ENCODE measurements around the gene BMAL2.

BMAL2 gene

GRCh38 chr12:27316947-27317346 is 15.7 kb upstream of the BMAL2 start:
- in situ Hi-C loops (cut with MboI; ENCODE audit: low pct_unique_long_range_greater_than_20kb, low sequenced_read_pairs, unreplicated experiment) = loop anchor here (10.0 kb wide), 1 partner anchor 272 kb away; no protein-coding TSS in a partner anchor
- TF ChIP-seq CTCF (IDR thresholded peaks at IDR 0.05; ENCODE audit: extremely low read depth, insufficient read depth, missing control alignments) = no peak
- DNase-seq (ENCODE audit: low spot score) = no peak

GRCh38 chr12:27319409-27319808 is 13.2 kb upstream of the BMAL2 start:
- DNase-seq (ENCODE audit: low spot score) = no peak
- TF ChIP-seq CTCF (IDR thresholded peaks at IDR 0.05; ENCODE audit: extremely low read depth, insufficient read depth, missing control alignments) = no peak
- in situ Hi-C loops (cut with MboI; ENCODE audit: low pct_unique_long_range_greater_than_20kb, low sequenced_read_pairs, unreplicated experiment) = loop anchor here (10.0 kb wide), 1 partner anchor 275 kb away; no protein-coding TSS in a partner anchor

- no peak for DNase-seq (ENCODE audit: low spot score)
- no peak for TF ChIP-seq CTCF (IDR thresholded peaks at IDR 0.05; ENCODE audit: extremely low read depth, insufficient read depth, missing control alignments)
- in situ Hi-C loops (cut with MboI; ENCODE audit: low pct_unique_long_range_greater_than_20kb, low sequenced_read_pairs, unreplicated experiment) = loop anchor here (10.0 kb wide), 1 partner anchor 275 kb away; no protein-coding TSS in a partner anchor
These were observed 12.8 kb upstream of the BMAL2 start for GRCh38 chr12:27319848-27320247.

- in situ Hi-C loops (cut with MboI; ENCODE audit: low pct_unique_long_range_greater_than_20kb, low sequenced_read_pairs, unreplicated experiment) = no loop called here
- TF ChIP-seq CTCF (IDR thresholded peaks at IDR 0.05; ENCODE audit: extremely low read depth, insufficient read depth, missing control alignments) = no peak
- DNase-seq (ENCODE audit: low spot score) = no peak
These were observed 8.1 kb upstream of the BMAL2 start for GRCh38 chr12:27324530-27324929.

GRCh38 chr12:27330846-27331245 is 1.8 kb upstream of the BMAL2 start:
- TF ChIP-seq CTCF (IDR thresholded peaks at IDR 0.05; ENCODE audit: extremely low read depth, insufficient read depth, missing control alignments) = no peak
- DNase-seq (ENCODE audit: low spot score) = no peak
- in situ Hi-C loops (cut with MboI; ENCODE audit: low pct_unique_long_range_greater_than_20kb, low sequenced_read_pairs, unreplicated experiment) = no loop called here

GRCh38 chr12:27331291-27331926 is 1.2 kb upstream of the BMAL2 start:
- in situ Hi-C loops (cut with MboI; ENCODE audit: low pct_unique_long_range_greater_than_20kb, low sequenced_read_pairs, unreplicated experiment) = no loop called here

More at GRCh38 chr12:27331291-27331926, 1.2 kb upstream of the BMAL2 start:
- no peak for TF ChIP-seq CTCF (IDR thresholded peaks at IDR 0.05; ENCODE audit: extremely low read depth, insufficient read depth, missing control alignments)
- peak; percentile 76 for DNase-seq (ENCODE audit: low spot score)

All from GM13977 (cell line).